Stomach (tissue), 4 donors: Measurements from ENCODE around the gene POLL.
"Not testable (repeated sequence)": the region's sequence is repeated elsewhere in the genome, so short reads cannot be mapped to it uniquely, and the experiment has no call there.

ENCODE experiments used
- CTCF ChIP-seq, 7 experiments: fragments of 450-650 bp in 4 of 7; fragments of 200-600 bp in 3 of 7; sonication (generic) in 3 of 7; IDR thresholded peaks; one replicate each; pipeline ENCODE4 v1.5.1; 2016 to 2019; ENCODE audit warnings: antibody characterized with exemption in 7 of 7, control low read depth in 2 of 7, mild to moderate bottlenecking in 1 of 7
- EP300 ChIP-seq: sonication (generic); formaldehyde crosslinking; IDR thresholded peaks from one replicate; pipeline ENCODE4 v1.6.1; 2017; ENCODE audit warnings: antibody characterized with exemption
- POLR2A ChIP-seq, 4 donors: fragments of 450-650 bp; IDR thresholded peaks; one replicate each; pipeline ENCODE4 v1.6.1; 2016; ENCODE audit warnings: antibody characterized with exemption in 4 of 4, control low read depth in 2 of 4, mild to moderate bottlenecking in 1 of 4, moderate library complexity in 1 of 4

- not testable (repeated sequence) for TF ChIP-seq CTCF (IDR thresholded peaks at IDR 0.05); POLR2A (IDR thresholded peaks at IDR 0.05); EP300
Observed at GRCh38 chr10:101593331-101593730, 5.3 kb upstream of the POLL start.
